Frontal cortex (tissue), 4 donors: Measurements from ENCODE around the gene ZFP36L2. TPM values are rescaled to one million over a fixed set of nuclear protein-coding genes. Genes with fewer than 3 reads are reported as not detected.

Source experiments
- DNase-seq, 2 donors: peaks; one replicate each; pipeline ENCODE4 v3.0.0; 2012; ENCODE audit warnings: low spot score in 2 of 2
- FAIRE-seq: peaks from 2 replicates; lab custom pipeline; 2012; peaks lifted over from hg19 to GRCh38; lab: Jason Lieb, UNC
- total RNA-seq: library from RNA; depleted of rRNA; stranded (reverse); fragments of >200 nt; gene quantifications from one replicate; pipeline ENCODE4 v1.2.3, GENCODE V29; 2014
- donor health status: control.
- donor health status: control.
- donor health status: control.

The ZFP36L2 gene
- total RNA-seq, 1 donor from 2014 or later = 2.4 TPM

DNA sequence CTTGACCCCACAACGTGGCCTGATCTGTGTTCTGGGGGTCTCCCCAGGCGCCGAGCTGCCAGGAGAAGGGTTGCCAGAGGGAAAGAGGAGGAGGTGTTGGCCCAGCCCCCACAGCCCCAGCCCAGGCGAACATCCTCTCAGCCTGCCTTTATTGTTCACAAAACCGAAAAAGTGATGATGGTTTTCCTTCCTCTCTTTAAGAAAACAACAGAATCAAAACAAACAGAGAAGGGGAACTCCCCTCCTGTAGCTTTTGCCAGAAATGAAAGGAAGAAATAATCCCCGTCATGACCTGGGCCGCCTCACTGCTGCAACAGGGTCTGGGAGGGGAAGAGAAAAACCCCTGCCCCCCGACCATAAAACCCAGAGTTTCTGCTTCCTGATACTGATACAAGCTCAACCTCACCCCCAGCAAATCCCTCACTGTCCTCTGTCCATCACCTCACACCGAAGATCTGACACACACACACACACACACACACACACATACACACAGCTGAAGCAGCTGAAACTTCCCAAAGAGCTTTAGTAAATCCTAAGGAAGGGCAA lies 52.0 kb downstream of the ZFP36L2 start:
- no peak for DNase-seq
- FAIRE-seq = no peak
